NB4 (cell line): ENCODE data around the gene KIF5C.
A peak's percentile ranks its signal among the peaks of the same experiment; 100 is the strongest.

Experiments
- DNase-seq: peaks from one replicate; pipeline ENCODE4 v3.0.0; 2010; ENCODE audit warnings: low read depth
- H3K4me3 ChIP-seq: one replicate; pipeline ENCODE4 v1.5.1; 2011; ENCODE audit warnings: mild to moderate bottlenecking, low read depth, low read length, moderate library complexity
- CTCF ChIP-seq: IDR thresholded peaks from one replicate; pipeline ENCODE4 v1.5.1; 2012; ENCODE audit warnings: low read depth, low read length
- MYC ChIP-seq: IDR thresholded peaks from 2 replicates; pipeline ENCODE4 v1.6.1; 2011; ENCODE audit warnings: low read depth, low read length
- POLR2A ChIP-seq: IDR thresholded peaks from 2 replicates; pipeline ENCODE4 v1.6.1; 2011; ENCODE audit warnings: mild to moderate bottlenecking; ENCODE audit not compliant: insufficient read length; ENCODE audit errors: extremely low read depth
- TF ChIP-seq, protein P1 (sequence below): IDR thresholded peaks from 2 replicates; pipeline ENCODE4 v1.6.1; 2011; ENCODE audit warnings: low read depth, low read length

KIF5C gene

DNA sequence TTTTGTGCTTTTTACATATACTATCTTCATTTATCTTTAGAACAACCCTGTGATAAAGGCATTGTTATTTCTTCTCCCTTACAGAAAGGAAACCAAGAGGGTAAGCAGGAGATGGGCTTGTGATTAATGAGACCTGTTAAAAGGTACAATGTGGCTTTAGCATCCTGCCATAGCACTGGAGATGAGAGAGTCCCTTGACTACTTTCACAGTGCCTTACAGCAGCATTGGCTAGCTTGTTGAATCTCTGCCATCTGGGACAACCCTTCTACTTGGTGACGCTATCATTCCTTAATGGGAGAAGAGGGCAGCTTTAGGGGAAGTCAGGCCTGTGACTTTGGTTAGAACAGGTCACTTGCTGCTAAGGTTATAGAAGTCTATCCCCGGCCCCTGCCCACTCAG is 95.4 kb downstream of the KIF5C start:
- no peak for TF ChIP-seq MYC
- no peak for TF ChIP-seq POLR2A
- TF ChIP-seq CTCF: no peak
- TF ChIP-seq, protein P1, sequence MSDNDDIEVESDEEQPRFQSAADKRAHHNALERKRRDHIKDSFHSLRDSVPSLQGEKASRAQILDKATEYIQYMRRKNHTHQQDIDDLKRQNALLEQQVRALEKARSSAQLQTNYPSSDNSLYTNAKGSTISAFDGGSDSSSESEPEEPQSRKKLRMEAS: no peak
- H3K4me3 ChIP-seq: no peak overlapping the region

GRCh38 chr2:148971547-148971946 is 96.5 kb downstream of the KIF5C start:
- DNase-seq: no peak
- TF ChIP-seq POLR2A: no peak
- TF ChIP-seq, protein P1: no peak
- no peak for TF ChIP-seq MYC
- TF ChIP-seq CTCF: no peak
- H3K4me3 ChIP-seq: no peak overlapping the region

More for the DNA sequence above, 95.4 kb downstream of the KIF5C start:
- DNase-seq: no peak

GRCh38 chr2:148974095-148974494 is 99.1 kb downstream of the KIF5C start:
- H3K4me3 ChIP-seq: no peak overlapping the region
- no peak for DNase-seq

DNA sequence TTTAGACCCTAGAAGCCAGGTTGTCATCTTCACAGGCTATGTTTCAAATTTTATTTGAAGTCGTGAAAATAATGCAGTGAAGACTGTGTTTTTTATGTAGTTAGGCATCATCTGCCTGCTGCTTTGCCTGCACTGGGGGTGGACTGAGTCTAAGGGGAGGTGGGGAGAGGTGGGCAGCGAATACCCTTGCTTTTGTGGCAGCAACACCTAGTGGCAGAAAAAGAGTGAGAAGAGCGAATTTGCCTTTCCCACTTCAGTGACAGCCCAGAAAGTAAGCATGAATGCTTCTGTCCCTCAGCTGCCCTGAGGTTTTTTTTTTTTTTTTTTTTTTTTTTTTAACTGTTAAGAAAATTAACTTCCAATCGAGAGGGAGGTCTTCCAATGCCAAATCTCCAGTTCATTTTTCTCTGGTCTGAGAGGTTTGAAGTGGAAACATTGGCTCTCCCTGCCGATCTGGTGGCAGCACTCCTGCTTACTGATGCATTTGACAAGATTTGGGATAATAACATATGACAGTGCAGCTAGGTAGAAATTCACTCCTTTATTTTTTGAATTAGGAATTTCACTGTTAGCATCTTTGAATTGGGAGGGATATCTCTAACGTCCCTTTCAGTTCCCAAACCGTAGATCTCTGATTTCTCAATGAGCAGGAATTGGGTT is 103.1 kb downstream of the KIF5C start:
- DNase-seq: peak; percentile 11

More at GRCh38 chr2:148974095-148974494, 99.1 kb downstream of the KIF5C start:
- TF ChIP-seq POLR2A (no peak), MYC (no peak), CTCF (no peak)

DNA sequence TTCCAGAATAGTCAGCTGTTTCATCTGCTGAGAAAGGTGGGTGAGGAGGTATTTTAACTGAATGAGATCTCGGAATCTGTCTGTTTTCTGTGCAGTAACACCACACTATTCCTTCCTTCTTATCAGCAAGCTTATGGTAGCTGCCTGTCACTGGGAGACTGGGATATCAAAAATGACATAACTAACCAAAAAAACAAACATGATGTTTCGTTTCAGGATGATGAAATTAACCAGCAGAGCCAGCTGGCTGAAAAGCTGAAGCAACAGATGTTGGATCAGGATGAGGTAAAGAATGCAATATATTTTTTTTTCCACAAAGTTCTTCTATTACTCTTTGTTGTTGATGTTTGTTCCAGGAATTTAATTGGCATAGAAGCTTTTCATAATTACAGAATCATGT is 103.7 kb downstream of the KIF5C start:
- H3K4me3 ChIP-seq: no peak overlapping the region
- no peak for DNase-seq
- TF ChIP-seq MYC (no peak), CTCF (no peak), POLR2A (no peak)
- TF ChIP-seq, protein P1: no peak

More for the DNA sequence above, 103.1 kb downstream of the KIF5C start:
- H3K4me3 ChIP-seq: no peak overlapping the region
- TF ChIP-seq CTCF (no peak), POLR2A (no peak), MYC (no peak)
- TF ChIP-seq, protein P1: no peak

- TF ChIP-seq POLR2A (no peak), CTCF (no peak)
- no peak for DNase-seq
- H3K4me3 ChIP-seq: no peak overlapping the region
Observed at GRCh38 chr2:148979164-148979918, 104.3 kb downstream of the KIF5C start.
